GM13976 (cell line): ENCODE data around the gene U2AF1.
"Not testable (repeated sequence)": the region's sequence is repeated elsewhere in the genome, so short reads cannot be mapped to it uniquely, and the experiment has no call there.

Experiments
- DNase-seq: peaks from one replicate; pipeline ENCODE4 v3.0.0; 2012; ENCODE audit warnings: low spot score
- in situ Hi-C: fragments of 300-500 bp; cut with MboI; formaldehyde crosslinking; loops from one replicate; pipeline ENCODE4 v1.12.0; 2022; ENCODE audit warnings: low sequenced_read_pairs, mixed read lengths, inconsistent platforms; ENCODE audit not compliant: unreplicated experiment

U2AF1 gene

DNA sequence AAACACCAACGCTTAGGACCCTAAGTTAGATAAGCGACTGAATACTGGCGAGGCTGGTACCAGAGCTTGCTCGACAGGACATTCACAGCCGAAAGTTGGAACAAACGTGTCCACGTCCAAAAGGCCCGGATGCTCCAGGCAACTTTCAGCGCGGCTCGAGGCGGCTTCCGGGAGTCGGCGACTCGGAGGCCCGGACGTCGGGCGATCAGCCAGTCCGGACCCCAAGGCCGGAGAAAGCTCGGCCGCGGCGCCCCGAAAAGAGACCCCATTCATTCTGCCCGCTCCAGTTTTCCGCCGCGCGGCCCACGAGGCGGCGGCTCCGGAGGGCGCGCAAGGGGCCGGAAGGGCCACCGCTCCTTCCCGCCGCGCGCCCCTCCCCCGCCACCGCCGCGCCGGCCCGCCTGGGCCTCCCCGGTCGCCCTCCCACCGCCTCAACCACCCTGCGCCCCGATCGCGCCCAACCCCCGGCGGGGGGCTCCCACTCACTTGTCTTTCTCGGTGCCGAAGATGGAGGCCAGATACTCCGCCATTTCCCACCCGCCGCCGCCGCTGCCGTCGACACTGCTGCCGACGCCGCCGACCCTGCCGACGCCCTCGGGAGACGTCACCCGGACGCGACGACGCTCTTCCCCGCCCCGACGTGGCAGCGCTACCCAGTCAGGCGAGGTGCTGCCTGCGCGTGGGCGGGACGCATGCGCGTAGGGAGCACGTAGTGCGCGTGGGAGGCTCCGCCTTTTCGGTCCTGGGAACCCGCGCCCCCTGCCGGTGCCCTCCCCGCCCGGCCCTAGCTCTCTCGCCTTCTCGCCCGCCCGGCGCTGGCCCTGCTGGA, at the start of gene U2AF1:
U2AF1 (minus strand) TSS at position 606 of the 829 bp plus-strand sequence; CDS start at position 530, 76 bp downstream.
- DNase-seq = not testable (repeated sequence)

GRCh38 chr21:43153601-43154000, 46.2 kb upstream of the U2AF1 start:
- DNase-seq, in situ Hi-C loops: not testable (repeated sequence)

More for the DNA sequence above, at the start of gene U2AF1:
- in situ Hi-C loops = not testable (repeated sequence)

DNA sequence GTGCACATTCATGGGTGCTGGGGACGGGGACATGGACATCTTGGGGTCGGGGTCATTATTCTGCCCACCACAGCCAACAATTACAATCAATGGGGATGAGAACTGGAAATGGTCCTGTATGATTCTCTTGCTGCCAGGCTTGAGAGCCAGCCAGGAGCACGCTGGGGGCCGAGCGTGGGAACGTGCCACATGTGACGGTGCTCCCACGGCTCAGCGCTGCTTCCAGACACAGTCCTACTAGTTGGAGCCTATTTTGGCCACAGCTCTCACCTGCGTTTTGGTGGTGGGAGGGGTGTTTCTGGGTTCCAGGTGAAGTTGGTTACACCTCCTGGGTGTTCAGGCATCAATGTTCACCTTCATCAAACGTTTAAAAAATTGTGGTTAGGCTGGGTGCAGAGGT, 42.0 kb upstream of the U2AF1 start:
- DNase-seq, in situ Hi-C loops: not testable (repeated sequence)

DNA sequence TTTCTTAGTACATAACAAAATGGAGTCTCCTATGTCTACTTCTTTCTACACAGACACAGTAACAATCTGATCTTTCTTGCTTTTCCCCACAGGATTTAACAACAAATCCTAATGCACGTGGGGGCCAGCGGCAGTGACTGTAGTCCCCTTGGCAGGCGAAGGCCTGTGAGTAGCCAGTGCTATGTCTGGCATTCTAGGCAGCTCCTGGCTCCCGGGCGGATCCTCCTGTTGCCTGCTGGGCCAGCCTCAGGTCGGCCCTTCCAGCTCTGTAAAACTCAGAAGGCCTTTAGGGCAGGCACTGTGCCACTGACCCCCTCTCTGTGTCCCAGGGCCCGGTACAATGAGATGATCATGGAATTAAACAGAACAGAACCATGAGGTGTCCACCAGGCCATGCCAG, 40.6 kb upstream of the U2AF1 start:
- DNase-seq, in situ Hi-C loops: not testable (repeated sequence)

DNA sequence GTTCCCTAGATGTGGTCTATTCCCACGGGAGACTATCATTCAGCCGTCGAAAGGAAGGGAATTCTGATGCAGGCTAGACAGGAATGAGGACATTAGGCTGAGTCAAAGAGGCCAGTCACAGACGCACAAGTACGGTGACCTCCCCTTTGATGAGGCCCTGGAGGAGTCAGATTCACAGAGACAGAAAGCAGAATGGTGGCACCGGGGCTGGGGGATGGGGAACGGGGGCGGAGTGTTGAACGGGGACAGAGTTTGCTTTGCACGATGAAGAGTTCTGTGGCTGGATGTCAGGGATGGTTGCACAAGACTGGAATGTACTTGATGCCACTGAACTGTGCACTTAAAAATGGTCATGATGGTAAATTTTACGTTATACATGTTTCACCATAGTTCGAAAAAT, 39.3 kb upstream of the U2AF1 start:
- DNase-seq, in situ Hi-C loops: not testable (repeated sequence)

DNA sequence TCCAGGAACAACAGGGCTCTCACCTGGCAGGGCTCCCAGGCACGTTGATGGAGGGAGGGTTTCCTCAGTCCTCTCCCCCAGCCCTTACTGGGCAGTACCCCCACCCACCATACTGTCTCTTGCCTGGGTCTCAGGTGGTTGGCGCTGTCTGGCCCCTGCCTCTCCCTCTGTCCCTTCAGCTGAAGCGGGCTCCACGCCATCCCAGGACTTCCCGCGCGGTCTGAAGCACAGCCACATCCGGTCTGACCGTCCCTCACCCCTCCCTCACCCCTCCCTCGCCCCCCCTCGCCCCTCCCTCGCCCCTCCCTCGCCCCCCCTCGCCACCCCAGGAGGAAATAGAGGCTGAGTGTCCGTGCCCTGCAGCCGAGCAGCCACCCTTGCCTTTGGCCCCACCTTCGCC, 34.0 kb upstream of the U2AF1 start:
- DNase-seq, in situ Hi-C loops: not testable (repeated sequence)

DNA sequence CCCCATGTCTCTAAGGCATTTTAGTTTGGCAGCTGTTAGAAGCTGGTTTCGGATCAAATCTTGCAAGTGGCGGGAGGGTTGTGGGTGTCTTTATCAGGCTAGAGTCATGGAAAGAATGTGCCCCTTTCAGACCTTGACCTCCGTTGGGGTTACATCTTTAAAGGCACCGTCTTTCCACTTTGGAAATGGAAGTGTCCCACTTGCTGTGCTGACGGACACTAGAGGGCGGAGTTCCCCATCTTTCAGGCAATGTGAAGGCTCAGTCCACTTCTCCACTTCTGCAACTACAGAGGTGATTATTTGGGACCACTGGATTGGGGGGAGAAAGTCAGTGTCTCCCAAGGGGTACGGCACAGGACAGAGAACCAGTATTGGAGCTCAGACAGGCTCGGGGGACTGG, 31.6 kb upstream of the U2AF1 start:
- in situ Hi-C loops, DNase-seq: not testable (repeated sequence)

DNA sequence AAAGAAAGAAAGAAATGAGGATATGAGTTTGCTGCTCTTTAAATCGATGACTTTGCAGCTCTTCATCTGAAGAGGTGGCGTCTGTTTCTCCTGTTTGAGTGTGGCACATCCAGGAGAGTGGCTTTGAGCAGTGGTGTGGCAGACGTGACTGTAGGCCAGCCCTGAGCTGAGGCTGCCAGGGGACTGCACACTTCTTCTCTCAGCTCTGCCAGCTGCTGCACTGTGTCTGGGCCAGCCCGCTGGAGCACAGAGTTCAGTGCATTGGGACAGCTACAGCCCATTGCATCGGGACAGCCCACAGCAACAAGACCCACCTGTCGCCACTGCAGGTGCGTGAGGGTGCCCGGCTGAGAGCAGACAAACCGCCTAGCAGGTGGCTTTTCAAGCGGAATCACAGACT, 27.1 kb upstream of the U2AF1 start:
- in situ Hi-C loops, DNase-seq: not testable (repeated sequence)

DNA sequence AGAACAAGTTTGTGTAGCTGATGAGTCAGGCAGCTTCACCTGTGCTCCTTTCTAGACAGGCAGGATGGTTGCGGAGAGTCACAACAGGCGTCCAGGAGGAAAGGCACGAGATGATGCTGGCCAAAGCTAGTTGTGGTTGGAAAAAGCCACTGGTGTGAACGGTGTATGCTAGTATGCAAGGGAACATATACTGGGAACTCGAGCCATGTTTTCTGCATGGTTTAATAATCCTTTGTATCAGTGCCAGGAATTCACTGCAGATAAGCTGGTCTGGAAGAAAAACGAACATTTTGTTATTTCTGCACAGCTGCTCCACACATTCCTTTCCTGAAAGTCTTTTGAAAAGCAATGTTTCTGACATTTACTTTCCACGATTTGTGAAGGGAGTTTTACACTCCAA, 22.7 kb upstream of the U2AF1 start:
- in situ Hi-C loops, DNase-seq: not testable (repeated sequence)

DNA sequence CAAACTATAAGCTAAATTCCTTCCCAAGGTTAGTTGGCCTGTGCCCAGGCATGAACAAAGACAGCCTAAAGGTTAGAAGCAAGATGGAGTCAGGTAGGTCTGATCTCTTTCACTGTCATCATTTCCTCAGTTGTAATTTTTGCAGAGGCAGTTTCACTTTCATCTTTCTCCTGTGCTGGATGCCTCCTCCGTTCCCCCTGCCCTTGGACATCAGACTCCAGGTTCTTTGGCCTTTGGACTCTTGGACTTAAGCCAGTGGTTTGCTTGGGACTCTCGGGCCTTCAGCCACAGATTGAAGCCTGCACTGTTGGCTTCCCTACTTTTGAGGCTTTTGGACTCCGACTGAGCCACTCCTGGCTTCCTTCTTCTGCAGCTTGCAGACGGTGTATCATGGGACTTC, 8.6 kb upstream of the U2AF1 start:
- in situ Hi-C loops, DNase-seq: not testable (repeated sequence)

DNA sequence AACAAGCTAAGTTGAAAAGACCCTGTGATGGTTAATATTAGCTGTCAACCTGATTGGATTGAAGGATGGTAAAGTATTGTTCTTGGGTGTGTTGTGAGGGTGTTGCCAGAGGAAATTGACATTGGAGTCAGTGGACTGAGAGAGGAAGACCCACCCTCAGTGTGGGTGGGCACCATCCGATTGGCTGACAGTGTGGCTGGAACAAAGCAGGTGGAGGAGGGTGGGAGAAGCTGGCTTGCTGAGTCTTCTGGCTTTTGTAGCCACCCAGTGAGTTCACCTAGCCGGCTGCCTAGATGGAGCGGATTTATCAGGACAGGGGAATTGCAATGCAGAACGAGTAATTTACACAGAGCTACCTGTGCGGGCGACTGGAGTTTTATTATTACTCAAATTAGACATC, 7.1 kb upstream of the U2AF1 start:
- DNase-seq, in situ Hi-C loops: not testable (repeated sequence)

DNA sequence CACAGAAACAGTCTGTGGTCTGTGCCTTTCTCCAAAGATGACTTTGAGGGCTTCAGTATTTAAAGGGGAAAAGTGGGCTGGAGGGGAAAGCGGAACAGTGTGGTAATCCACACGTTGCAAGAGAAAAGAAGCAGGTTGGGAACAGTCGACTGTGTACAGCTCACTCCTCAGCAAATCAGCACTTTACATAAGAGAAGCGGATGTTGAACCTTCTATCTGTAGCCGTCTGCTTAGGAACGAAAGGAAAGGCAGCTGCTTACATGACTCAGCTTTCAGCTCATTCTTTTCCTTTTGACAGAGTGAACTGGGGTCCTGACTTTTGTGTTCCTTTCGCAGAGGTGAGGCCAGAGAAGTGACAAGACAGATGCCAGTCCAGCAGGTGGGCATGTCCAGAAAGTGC, 1.6 kb upstream of the U2AF1 start:
- in situ Hi-C loops, DNase-seq: not testable (repeated sequence)

- in situ Hi-C loops, DNase-seq: not testable (repeated sequence)
Measured at GRCh38 chr21:43108177-43108576, 807 bp upstream of the U2AF1 start.

GRCh38 chr21:43107794-43108137, 396 bp upstream of the U2AF1 start:
- in situ Hi-C loops, DNase-seq: not testable (repeated sequence)

GRCh38 chr21:43104642-43105041, 2.7 kb downstream of the U2AF1 start:
- in situ Hi-C loops, DNase-seq: not testable (repeated sequence)

DNA sequence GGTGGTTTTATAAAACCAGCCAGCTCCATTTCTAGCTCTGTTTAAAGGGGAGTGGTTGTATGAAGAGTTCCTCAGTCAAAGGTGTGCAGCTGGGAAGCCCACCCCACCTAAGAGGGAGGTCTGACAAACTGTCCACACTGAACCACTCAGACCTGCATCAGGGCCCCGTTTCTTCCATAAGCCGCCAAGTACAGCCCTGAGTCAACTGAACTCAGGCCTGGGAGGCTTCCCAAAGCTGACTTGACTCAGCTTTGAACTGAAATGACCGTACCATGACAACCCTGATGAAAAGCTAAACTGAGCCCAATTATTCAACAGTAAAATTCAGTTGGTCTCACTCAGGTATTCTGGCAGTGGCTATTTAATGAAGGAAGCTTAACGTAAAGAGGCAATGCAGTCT, 5.1 kb downstream of the U2AF1 start:
- in situ Hi-C loops = not testable (repeated sequence)

DNA sequence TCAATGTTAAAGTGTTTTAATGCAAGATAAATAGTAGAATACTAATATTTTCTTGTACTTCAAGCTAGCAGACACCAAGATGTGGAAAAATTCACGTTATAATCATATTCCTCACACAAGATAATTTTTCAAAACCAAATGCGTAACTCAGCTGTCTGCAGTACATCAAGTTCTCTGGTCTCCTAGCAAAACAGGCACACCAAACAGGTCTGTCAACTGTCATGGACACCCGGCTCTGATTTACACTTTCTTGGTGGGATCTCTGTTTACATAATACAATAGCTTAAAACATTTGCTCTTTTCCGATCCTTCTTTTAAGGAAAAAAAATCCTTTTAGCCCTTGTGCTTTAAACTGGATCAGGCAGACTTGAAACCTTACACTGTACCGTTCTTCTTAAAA, 5.7 kb downstream of the U2AF1 start:
- in situ Hi-C loops, DNase-seq: not testable (repeated sequence)

More for the DNA sequence above, 5.1 kb downstream of the U2AF1 start:
- DNase-seq = not testable (repeated sequence)

DNA sequence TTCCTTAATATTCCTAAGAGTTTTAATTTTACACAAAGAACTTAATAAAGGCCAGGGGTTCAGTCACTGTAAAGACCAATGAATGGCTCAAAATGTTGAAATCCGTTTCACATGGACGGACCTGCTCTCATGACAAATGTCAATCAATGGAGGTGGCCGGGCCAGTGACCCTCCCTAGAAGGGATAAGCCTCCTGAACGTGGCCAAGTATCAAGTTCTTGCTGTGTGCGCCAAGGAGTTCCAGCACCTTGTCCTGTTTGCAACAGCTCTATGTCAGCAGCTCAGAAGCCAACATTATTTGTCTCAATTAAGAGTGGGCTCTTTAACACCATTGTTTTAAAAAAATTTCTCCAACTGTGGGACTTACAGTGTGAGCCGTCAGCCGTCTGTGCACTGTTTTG, 6.4 kb downstream of the U2AF1 start:
- in situ Hi-C loops = not testable (repeated sequence)

DNA sequence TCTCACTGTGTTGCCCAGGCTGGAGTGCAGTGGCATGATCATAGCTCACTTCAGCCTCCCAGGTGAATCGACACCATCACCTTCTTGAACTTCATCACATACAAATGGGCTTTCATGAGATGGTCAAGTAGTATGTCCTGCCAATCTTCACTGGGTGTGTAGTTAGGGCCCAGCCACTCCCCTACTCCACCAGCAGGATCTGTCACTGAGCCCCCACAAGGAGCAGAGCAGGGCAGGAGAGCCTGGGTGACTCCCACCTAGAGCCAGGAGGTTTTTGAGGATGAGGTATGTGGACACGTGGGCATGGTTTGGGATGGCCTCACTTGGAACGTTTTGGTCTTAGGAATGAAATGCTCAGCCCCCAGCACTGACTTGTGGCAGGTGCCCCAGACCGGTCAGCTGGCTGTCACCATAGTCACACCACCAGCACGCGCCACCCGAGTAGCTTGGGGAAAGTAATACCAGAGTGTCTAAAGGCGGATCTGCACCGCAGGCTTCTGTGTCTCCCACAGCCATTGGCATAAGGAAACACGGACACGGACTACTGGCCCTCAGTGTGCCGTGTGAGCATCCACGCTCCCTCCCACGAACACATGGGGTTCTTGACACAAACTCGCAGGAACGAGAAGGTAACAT, 15.3 kb downstream of the U2AF1 start:
- DNase-seq, in situ Hi-C loops: not testable (repeated sequence)

More for the DNA sequence above, 6.4 kb downstream of the U2AF1 start:
- not testable (repeated sequence) for DNase-seq

GRCh38 chr21:43090947-43091346, 16.4 kb downstream of the U2AF1 start:
- DNase-seq, in situ Hi-C loops: not testable (repeated sequence)
